ENCODE results near the gene STK11. TPM values are rescaled to one million over a fixed set of nuclear protein-coding genes. Genes with fewer than 3 reads are reported as not detected.
"Not testable (repeated sequence)": the region's sequence is repeated elsewhere in the genome, so short reads cannot be mapped to it uniquely, and the experiment has no call there.

The STK11 gene
- total RNA-seq, 2 experiments from 2014 or later = 76.5 to 78.4 TPM

DNA sequence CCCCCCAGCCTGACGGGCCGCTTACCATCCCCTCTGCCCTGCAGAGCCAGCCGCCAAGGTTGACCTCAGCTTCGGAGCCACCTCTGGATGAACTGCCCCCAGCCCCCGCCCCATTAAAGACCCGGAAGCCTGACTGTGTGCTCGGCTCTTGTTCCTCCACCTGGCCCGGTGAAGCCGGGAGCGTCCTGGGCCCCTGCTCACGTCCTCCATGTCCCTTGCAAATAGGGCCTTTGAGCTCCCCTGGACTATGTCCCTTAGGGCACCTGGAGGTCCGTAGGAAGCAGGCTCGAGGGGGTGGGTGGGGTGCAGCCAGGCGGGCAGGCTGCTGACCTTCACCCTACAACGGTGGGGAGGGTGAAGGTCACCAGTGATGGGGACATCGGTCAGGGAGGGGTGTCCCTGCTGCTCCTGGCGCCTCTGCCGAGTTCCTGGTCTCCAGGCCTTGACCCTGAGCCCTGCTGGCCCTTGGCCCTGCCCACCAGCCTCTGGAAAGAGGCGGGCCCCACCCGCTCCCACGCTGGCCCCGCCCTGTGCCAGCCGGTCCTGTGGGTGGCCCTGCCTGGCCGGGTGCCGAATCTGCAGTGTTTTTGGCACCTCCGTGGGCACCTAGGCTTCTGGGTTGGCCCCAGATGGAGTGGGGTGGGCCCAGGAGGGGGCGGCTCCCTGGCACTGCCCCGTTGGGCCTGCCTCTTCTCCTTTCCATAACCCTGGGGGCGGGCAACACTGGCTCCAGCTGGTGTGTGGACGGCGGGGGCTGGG, 39.3 kb downstream of the STK11 start:
- intact Hi-C loops (cut with micrococcal nuclease; ENCODE audit: unreplicated experiment) = loop anchor here (1.0 kb wide), 1 partner anchor 22 kb away; no protein-coding TSS in a partner anchor
- no peaks in the 10 kb centered on the region for H3K9me3 ChIP-seq (ENCODE audit: low read length)
- peak overlapping the region; percentile 63 for H3K27ac ChIP-seq (ENCODE audit: low read depth, low read length, poor library complexity, severe bottlenecking)
- CTCF ChIA-PET (ENCODE audit: unreplicated experiment) = interaction anchor here (0.6 to 2.7 kb wide), 4 partner anchors 21 to 178 kb away, joined by 3 to 24 read pairs (median 10); partner anchors contain the start of genes ARHGAP45 and CIRBP
- H3K4me3 ChIP-seq (ENCODE audit: low read depth, low read length, poor library complexity, severe bottlenecking) = peak overlapping the region; percentile 55
- H3K9me2 ChIP-seq (ENCODE audit: insufficient read depth, low read length) = no peaks in the 10 kb centered on the region
- H3K36me3 ChIP-seq (ENCODE audit: insufficient read depth, low read length) = peaks cover 29% of the 10 kb centered on the region
- peaks cover 54% of the 10 kb centered on the region for H3K4me1 ChIP-seq (ENCODE audit: insufficient read depth, low read length, poor library complexity, severe bottlenecking)
- no peaks in the 10 kb centered on the region for H4K20me1 ChIP-seq (ENCODE audit: insufficient read depth, low read length)
- TF ChIP-seq EZH2phosphoT487 (IDR thresholded peaks at IDR 0.05; ENCODE audit: borderline replicate concordance, low read depth, low read length) = no peak
- TF ChIP-seq, protein P1, sequence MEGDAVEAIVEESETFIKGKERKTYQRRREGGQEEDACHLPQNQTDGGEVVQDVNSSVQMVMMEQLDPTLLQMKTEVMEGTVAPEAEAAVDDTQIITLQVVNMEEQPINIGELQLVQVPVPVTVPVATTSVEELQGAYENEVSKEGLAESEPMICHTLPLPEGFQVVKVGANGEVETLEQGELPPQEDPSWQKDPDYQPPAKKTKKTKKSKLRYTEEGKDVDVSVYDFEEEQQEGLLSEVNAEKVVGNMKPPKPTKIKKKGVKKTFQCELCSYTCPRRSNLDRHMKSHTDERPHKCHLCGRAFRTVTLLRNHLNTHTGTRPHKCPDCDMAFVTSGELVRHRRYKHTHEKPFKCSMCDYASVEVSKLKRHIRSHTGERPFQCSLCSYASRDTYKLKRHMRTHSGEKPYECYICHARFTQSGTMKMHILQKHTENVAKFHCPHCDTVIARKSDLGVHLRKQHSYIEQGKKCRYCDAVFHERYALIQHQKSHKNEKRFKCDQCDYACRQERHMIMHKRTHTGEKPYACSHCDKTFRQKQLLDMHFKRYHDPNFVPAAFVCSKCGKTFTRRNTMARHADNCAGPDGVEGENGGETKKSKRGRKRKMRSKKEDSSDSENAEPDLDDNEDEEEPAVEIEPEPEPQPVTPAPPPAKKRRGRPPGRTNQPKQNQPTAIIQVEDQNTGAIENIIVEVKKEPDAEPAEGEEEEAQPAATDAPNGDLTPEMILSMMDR (conservative IDR thresholded peaks at IDR 0.05; ENCODE audit: low read length) = no peak; the same call in 1 of the 2 replicates
- DNase-seq (ENCODE audit: low spot score) = no peak
- POLR2A ChIA-PET = interaction anchor here (0.9 to 2.9 kb wide), 4 partner anchors 22 to 187 kb away, joined by 3 to 23 read pairs (median 4); partner anchors contain the start of gene CIRBP
- H2AFZ ChIP-seq (ENCODE audit: low read length) = no peak overlapping the region
- peak overlapping the region; percentile 84 for H3K4me2 ChIP-seq (ENCODE audit: low read length)
- peaks cover 20% of the 10 kb centered on the region; the same call in 1 of the 2 replicates for H3K79me2 ChIP-seq (ENCODE audit: insufficient read depth, low read depth, low read length)
- BruUV-seq (replicated peaks) = no TSS peak

DNA sequence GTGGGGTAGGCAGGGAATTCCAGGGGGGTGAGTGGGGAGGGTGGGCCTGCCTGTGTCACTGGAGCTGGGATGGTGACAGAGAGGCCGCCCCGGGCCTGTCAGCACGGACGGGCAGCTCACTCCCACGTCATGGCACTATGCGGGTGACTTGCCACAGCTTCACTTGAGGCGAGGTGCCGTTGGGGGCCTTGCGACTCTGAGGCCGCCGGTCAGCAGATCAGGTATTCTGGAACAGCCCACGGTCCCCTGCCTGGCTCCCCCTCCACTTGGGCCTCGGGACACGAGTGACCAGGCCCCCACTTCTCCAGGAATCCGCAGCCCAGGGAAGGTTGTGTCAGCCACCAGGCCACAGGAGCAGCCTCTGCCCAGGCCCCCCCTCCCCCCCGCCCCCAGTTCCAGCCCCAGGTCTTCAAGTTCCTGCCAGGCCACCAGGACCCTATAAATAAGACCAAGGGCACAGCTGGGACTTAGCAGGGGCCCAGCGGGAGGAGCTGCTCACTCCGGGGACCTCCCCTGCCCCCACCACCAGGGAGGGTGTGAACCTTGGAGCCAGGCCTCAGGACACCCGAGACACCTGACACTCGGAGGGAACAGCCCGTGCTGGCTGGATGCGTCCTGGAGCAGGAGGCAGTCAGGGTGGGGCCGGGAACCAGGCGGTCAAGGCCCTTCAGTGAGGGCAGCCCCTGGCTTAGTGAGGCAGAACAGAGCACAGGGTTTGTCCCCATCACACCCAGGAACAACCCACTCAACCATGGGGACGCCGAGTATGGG, 40.1 kb downstream of the STK11 start:
- Histone ChIP-seq H3K27ac (ENCODE audit: low read depth, low read length, poor library complexity, severe bottlenecking) (no peak overlapping the region), H4K20me1 (ENCODE audit: insufficient read depth, low read length) (no peaks in the 10 kb centered on the region), H3K4me3 (ENCODE audit: low read depth, low read length, poor library complexity, severe bottlenecking) (no peak overlapping the region), H3K36me3 (ENCODE audit: insufficient read depth, low read length) (peaks cover 32% of the 10 kb centered on the region), H3K4me2 (ENCODE audit: low read length) (peak overlapping the region; percentile 84; the same call in 1 of the 2 replicates), H3K9me2 (ENCODE audit: insufficient read depth, low read length) (no peaks in the 10 kb centered on the region), H2AFZ (ENCODE audit: low read length) (no peak overlapping the region), H3K4me1 (ENCODE audit: insufficient read depth, low read length, poor library complexity, severe bottlenecking) (peaks cover 48% of the 10 kb centered on the region), H3K79me2 (ENCODE audit: insufficient read depth, low read depth, low read length) (peaks cover 22% of the 10 kb centered on the region; the same call in 1 of the 2 replicates), H3K9me3 (ENCODE audit: low read length) (no peaks in the 10 kb centered on the region)
- CTCF ChIA-PET (ENCODE audit: unreplicated experiment) = interaction anchor here (2.7 kb wide), 1 partner anchor 21 kb away, joined by 24 read pairs; no protein-coding TSS in a partner anchor
- intact Hi-C loops (cut with micrococcal nuclease; ENCODE audit: unreplicated experiment) = no loop called here
- BruUV-seq (replicated peaks) = no TSS peak
- POLR2A ChIA-PET = interaction anchor here (2.9 kb wide), 1 partner anchor 23 kb away, joined by 23 read pairs; the partner anchor contains the start of gene CIRBP
- no peak for DNase-seq (ENCODE audit: low spot score)
- TF ChIP-seq, protein P1 (conservative IDR thresholded peaks at IDR 0.05; ENCODE audit: low read length) = no peak
- no peak for TF ChIP-seq EZH2phosphoT487 (IDR thresholded peaks at IDR 0.05; ENCODE audit: borderline replicate concordance, low read depth, low read length)

DNA sequence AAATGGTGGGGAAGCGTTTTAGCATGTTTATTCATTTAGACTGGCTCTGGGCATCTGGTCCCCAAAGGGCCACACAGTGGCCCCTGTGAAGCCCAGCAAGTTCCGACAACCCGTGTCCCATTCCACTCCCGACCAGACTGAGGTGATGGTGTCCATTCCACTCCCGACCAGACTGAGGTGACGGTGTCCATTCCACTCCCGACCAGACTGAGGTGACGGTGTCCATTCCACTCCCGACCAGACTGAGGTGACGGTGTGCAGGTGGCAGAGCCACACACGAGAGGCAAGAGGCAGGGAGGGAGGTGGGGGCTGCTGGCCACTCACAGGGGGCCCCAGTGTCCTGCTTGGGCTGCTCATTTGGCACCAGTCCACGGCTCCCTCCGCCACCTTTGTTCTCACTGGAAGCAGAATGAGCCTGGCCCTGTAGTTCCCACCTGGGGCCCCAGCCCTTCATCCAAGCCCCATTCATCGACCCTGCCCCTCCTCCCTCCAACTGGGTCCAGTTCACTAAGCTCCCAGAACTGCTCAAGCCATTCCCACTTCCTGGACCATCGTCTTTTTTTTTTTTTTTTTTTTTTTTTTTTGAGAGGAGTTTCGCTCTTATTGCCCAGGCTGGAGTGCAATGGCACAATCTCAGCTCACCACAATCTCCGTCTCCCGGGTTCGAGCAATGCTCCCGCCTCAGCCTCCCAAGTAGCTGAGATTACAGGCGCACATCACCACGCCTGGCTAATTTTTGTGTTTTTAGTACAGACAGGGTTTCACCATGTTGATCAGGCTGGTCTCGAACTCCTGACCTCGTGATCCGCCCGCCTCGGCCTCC, 40.9 kb downstream of the STK11 start:
- H2AFZ ChIP-seq (ENCODE audit: low read length); H3K9me2 ChIP-seq (ENCODE audit: insufficient read depth, low read length); H3K9me3 ChIP-seq (ENCODE audit: low read length); H4K20me1 ChIP-seq (ENCODE audit: insufficient read depth, low read length); intact Hi-C loops (cut with micrococcal nuclease; ENCODE audit: unreplicated experiment); CTCF ChIA-PET (ENCODE audit: unreplicated experiment); H3K4me3 ChIP-seq (ENCODE audit: low read depth, low read length, poor library complexity, severe bottlenecking); BruUV-seq (replicated peaks); H3K27ac ChIP-seq (ENCODE audit: low read depth, low read length, poor library complexity, severe bottlenecking); DNase-seq (ENCODE audit: low spot score); H3K4me2 ChIP-seq (ENCODE audit: low read length): not testable (repeated sequence)
- peaks cover 41% of the 10 kb centered on the region for H3K4me1 ChIP-seq (ENCODE audit: insufficient read depth, low read length, poor library complexity, severe bottlenecking)
- POLR2A ChIA-PET = interaction anchor here (0.7 to 2.9 kb wide), 2 partner anchors 23 to 500 kb away, joined by 3 to 23 read pairs; partner anchors contain the start of gene CIRBP
- peaks cover 30% of the 10 kb centered on the region; the same call in 1 of the 2 replicates for H3K79me2 ChIP-seq (ENCODE audit: insufficient read depth, low read depth, low read length)
- peaks cover 40% of the 10 kb centered on the region for H3K36me3 ChIP-seq (ENCODE audit: insufficient read depth, low read length)
